ENCODE measurements around the gene HSD17B1. TPM values are rescaled to one million over a fixed set of nuclear protein-coding genes. Genes with fewer than 3 reads are reported as not detected.

The HSD17B1 gene
- total and polyA plus RNA-seq, 12 donors, result 0.50 to 2.6 (median 0.89) TPM

DNA sequence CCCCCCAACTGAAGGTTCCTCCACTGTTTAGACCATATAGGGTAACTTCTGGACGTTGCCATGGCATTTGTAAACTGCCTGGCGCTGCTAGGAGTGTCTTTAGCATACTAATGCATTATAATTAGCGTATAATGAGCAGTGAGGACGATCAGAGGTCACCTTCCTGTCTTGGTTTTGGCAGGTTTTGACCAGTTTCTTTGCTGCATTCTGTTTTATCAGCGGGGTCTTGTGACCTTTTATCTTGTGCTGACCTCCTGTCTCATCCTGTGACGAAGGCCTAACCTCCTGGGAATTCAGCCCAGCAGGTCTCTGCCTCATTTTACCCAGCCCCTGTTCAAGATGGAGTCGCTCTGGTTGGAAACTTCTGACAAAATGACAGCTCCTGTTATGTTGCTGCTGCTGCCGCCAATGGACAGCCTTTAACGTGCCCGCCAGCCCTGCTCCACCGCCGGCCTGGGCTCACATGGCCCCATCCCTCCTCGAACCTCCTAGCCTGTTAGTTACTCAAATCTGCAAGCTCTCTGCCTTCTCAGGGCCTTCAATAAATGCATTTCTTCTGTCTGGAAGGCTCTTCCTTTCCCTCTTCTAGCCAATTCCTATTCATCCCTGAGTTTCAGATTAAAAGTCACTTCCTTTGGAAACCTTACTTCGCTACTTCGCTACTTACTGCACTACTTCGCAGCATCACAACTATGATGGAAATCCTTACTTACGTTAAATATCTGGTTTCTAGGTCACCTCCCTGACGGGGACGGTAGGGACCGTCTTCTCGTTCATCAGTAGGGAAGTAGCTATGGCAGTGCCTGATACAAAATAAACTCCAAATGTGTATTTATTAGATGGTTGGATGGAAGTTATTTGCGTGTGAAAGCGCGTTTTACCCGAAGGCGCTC, 17.3 kb upstream of the HSD17B1 start:
- intact Hi-C loops (cut with DNase I), result loop anchor here in 1 of 10 donors (1.0 kb wide), 1 partner anchor 144 kb away; no protein-coding TSS in a partner anchor
- H3K27ac ChIP-seq, result peak overlapping the region; percentile 79 to 98 (median 86)
- peaks cover 0 to 23% (median 0%) of the 10 kb centered on the region in 9 donors for H3K36me3 ChIP-seq
- peak overlapping the region in 9 of 10 donors; percentile 48 to 88 (median 72) for H3K4me3 ChIP-seq
- 36% methylated on average over 26 of the region's 26 CpGs for WGBS, 2 donors
- H3K27me3 ChIP-seq, result no peaks in the 10 kb centered on the region
- no peak for DNase-seq
- H3K4me1 ChIP-seq, result peaks cover 3 to 42% (median 25%) of the 10 kb centered on the region in 9 donors
- TF ChIP-seq, protein P1, sequence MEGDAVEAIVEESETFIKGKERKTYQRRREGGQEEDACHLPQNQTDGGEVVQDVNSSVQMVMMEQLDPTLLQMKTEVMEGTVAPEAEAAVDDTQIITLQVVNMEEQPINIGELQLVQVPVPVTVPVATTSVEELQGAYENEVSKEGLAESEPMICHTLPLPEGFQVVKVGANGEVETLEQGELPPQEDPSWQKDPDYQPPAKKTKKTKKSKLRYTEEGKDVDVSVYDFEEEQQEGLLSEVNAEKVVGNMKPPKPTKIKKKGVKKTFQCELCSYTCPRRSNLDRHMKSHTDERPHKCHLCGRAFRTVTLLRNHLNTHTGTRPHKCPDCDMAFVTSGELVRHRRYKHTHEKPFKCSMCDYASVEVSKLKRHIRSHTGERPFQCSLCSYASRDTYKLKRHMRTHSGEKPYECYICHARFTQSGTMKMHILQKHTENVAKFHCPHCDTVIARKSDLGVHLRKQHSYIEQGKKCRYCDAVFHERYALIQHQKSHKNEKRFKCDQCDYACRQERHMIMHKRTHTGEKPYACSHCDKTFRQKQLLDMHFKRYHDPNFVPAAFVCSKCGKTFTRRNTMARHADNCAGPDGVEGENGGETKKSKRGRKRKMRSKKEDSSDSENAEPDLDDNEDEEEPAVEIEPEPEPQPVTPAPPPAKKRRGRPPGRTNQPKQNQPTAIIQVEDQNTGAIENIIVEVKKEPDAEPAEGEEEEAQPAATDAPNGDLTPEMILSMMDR (IDR thresholded peaks at IDR 0.05), result no peak
- peak in 3 of 8 donors; percentile 1 to 4 (median 1) for ATAC-seq
- H3K9me3 ChIP-seq, result no peaks in the 10 kb centered on the region

DNA sequence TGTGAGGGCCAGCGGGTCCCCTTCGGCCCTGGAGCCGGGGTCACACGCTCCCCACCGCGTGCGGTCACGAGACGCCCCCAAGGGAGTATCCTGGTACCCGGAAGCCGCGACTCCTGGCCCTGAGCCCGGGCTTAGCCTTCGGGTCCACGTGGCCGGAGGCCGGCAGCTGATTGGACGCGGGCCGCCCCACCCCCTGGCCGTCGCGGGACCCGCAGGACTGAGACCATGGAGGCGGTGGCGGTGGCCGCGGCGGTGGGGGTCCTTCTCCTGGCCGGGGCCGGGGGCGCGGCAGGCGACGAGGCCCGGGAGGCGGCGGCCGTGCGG, 16.7 kb upstream of the HSD17B1 start, which contains the start of gene NAGLU:
Gene NAGLU, plus strand, starts transcription at position 194 of the 324 bp plus-strand sequence. Its CDS starts 32 bp downstream, at position 226.
- H3K27ac ChIP-seq, result peak within 1 kb of the TSS; percentile 79 to 98 (median 86)
- no peaks in the 10 kb centered on the region for H3K27me3 ChIP-seq
- peaks cover 3 to 38% (median 25%) of the 10 kb centered on the region in 9 donors for H3K4me1 ChIP-seq
- intact Hi-C loops (cut with DNase I), result loop anchor here in 1 of 10 donors (1.0 kb wide), 1 partner anchor 143 kb away; no protein-coding TSS in a partner anchor
- DNase-seq (peak; percentile 96 to 99), ATAC-seq (peak; percentile 87 to 94 (median 92))
- peak within 1 kb of the TSS; percentile 30 to 88 (median 72) for H3K4me3 ChIP-seq
- H3K36me3 ChIP-seq, result peaks cover 0 to 29% (median under 1%) of the 10 kb centered on the region in 9 donors
- TF ChIP-seq, protein P1 (IDR thresholded peaks at IDR 0.05), result no peak
- 0 to 1% methylated on average over 29 to 40 of the region's 40 CpGs for WGBS, 2 donors
- H3K9me3 ChIP-seq, result no peaks in the 10 kb centered on the region

DNA sequence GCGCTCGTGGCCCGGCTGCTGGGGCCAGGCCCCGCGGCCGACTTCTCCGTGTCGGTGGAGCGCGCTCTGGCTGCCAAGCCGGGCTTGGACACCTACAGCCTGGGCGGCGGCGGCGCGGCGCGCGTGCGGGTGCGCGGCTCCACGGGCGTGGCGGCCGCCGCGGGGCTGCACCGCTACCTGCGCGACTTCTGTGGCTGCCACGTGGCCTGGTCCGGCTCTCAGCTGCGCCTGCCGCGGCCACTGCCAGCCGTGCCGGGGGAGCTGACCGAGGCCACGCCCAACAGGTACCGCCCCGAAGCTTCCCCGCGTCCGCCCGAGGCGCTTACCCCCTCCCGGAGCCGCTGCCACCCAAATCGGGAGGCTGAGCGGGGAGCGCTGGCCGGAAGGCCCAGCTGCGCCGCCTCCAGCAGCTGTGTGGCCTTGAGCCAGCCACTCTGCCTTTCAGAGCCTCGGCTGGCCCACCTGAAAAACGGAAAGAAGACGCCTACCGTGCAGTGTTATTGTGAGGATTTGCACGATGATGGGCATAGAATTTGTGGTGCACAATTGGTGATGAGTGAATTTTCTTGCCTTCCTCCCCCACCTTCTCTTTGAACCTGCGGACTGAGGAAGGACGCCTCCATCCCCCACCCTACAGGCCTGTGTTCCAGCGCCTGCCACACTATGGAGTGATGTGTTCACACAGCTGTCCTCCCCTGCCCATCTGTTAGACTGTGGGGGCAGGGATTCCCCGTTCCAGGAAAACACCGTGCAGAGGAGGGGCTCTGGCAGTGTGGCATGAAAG, 16.2 kb upstream of the HSD17B1 start:
- Histone ChIP-seq H3K9me3 (no peaks in the 10 kb centered on the region), H3K27ac (peak overlapping the region; percentile 73 to 98 (median 86)), H3K4me3 (peak overlapping the region; percentile 30 to 88 (median 72)), H3K36me3 (peaks cover 0 to 35% (median 3%) of the 10 kb centered on the region in 9 donors), H3K4me1 (peaks cover 3 to 39% (median 24%) of the 10 kb centered on the region in 9 donors), H3K27me3 (no peaks in the 10 kb centered on the region)
- intact Hi-C loops (cut with DNase I), result loop anchor here in 1 of 10 donors (1.0 kb wide), 1 partner anchor 143 kb away; no protein-coding TSS in a partner anchor
- DNase-seq (peak; percentile 76 to 88), ATAC-seq (peak; percentile 52 to 72 (median 60))
- 1 to 2% methylated on average over 38 to 63 of the region's 65 CpGs for WGBS, 2 donors
- TF ChIP-seq, protein P1 (IDR thresholded peaks at IDR 0.05), result peak in 1 of 9 donors; percentile 29

Measured in heart right ventricle (tissue), 16 donors.